Thyroid gland (tissue), 4 donors: ENCODE measurements around the gene MUSTN1.

Experiments used
- CTCF ChIP-seq, 6 experiments: fragments of 200-600 bp in 3 of 6; fragments of 450-650 bp in 3 of 6; sonication (generic) in 3 of 6; IDR thresholded peaks; one replicate each; pipeline ENCODE4 v1.5.1; 2016 to 2019; ENCODE audit warnings: antibody characterized with exemption in 6 of 6, mild to moderate bottlenecking in 2 of 6, inconsistent platforms in 1 of 6, moderate library complexity in 1 of 6
- POLR2A ChIP-seq, 2 donors: fragments of 450-650 bp; IDR thresholded peaks; one replicate each; pipeline ENCODE4 v1.6.1; 2017; ENCODE audit warnings: antibody characterized with exemption in 2 of 2, mild to moderate bottlenecking in 2 of 2, moderate library complexity in 1 of 2

- TF ChIP-seq CTCF (IDR thresholded peaks at IDR 0.05): no peak
- TF ChIP-seq POLR2A (IDR thresholded peaks at IDR 0.05): no peak
Measured at GRCh38 chr3:52813810-52814209, 21.0 kb downstream of the MUSTN1 start.
